Measurements from ENCODE around the gene KRTAP29-1. TPM values are rescaled to one million over a fixed set of nuclear protein-coding genes. Genes with fewer than 3 reads are reported as not detected.
"Not testable (repeated sequence)": the region's sequence is repeated elsewhere in the genome, so short reads cannot be mapped to it uniquely, and the experiment has no call there.

The KRTAP29-1 gene
- total RNA-seq, 1 donor from 2014 or later = not detected

GRCh38 chr17:41258406-41258805 is 44.2 kb downstream of the KRTAP29-1 start:
- Mint-ChIP-seq H3K27ac (no peak overlapping the region), H3K9me3 (ENCODE audit: low read depth) (no peaks in the 10 kb centered on the region), H3K4me1 (ENCODE audit: low read depth) (no peaks in the 10 kb centered on the region), H3K4me3 (ENCODE audit: low read depth) (no peak overlapping the region), H3K36me3 (ENCODE audit: insufficient read depth) (no peaks in the 10 kb centered on the region), H3K27me3 (peaks cover 57% of the 10 kb centered on the region)
- TF ChIP-seq CTCF (IDR thresholded peaks at IDR 0.05; ENCODE audit: unreplicated experiment) = no peak
- no peak for DNase-seq (ENCODE audit: low spot score, unreplicated experiment)

- Mint-ChIP-seq H3K9me3 (ENCODE audit: low read depth) (no peaks in the 10 kb centered on the region), H3K27me3 (peaks cover 64% of the 10 kb centered on the region), H3K36me3 (ENCODE audit: insufficient read depth) (no peaks in the 10 kb centered on the region), H3K27ac (no peak overlapping the region), H3K4me3 (ENCODE audit: low read depth) (no peak overlapping the region), H3K4me1 (ENCODE audit: low read depth) (no peaks in the 10 kb centered on the region)
- no peak for DNase-seq (ENCODE audit: low spot score, unreplicated experiment)
- TF ChIP-seq CTCF (IDR thresholded peaks at IDR 0.05; ENCODE audit: unreplicated experiment) = no peak
Measured at GRCh38 chr17:41256291-41256685, 46.4 kb downstream of the KRTAP29-1 start.

- peaks cover 68% of the 10 kb centered on the region for H3K27me3 Mint-ChIP-seq
- H3K9me3 Mint-ChIP-seq (ENCODE audit: low read depth); H3K27ac Mint-ChIP-seq; H3K4me1 Mint-ChIP-seq (ENCODE audit: low read depth); H3K36me3 Mint-ChIP-seq (ENCODE audit: insufficient read depth); H3K4me3 Mint-ChIP-seq (ENCODE audit: low read depth); DNase-seq (ENCODE audit: low spot score, unreplicated experiment): not testable (repeated sequence)
Measured at GRCh38 chr17:41255381-41256290, 47.0 kb downstream of the KRTAP29-1 start, which contains the start of gene KRTAP9-9. TSS of gene KRTAP9-9 (plus strand) at chr17:41255384.

- Mint-ChIP-seq H3K27me3 (peaks cover 72% of the 10 kb centered on the region), H3K4me1 (ENCODE audit: low read depth) (no peaks in the 10 kb centered on the region), H3K9me3 (ENCODE audit: low read depth) (no peaks in the 10 kb centered on the region), H3K27ac (no peak overlapping the region), H3K36me3 (ENCODE audit: insufficient read depth) (no peaks in the 10 kb centered on the region), H3K4me3 (ENCODE audit: low read depth) (no peak overlapping the region)
- no peak for DNase-seq (ENCODE audit: low spot score, unreplicated experiment)
- no peak for TF ChIP-seq CTCF (IDR thresholded peaks at IDR 0.05; ENCODE audit: unreplicated experiment)
Measured at GRCh38 chr17:41254861-41255260, 47.8 kb downstream of the KRTAP29-1 start.

Other genes starting within 250 kb of the KRTAP29-1 start
- gene KRTAP2-2, start 247.6 kb downstream of the KRTAP29-1 start, total RNA-seq = not detected in 2 replicates
- gene KRTAP2-3, start 242.7 kb downstream of the KRTAP29-1 start, total RNA-seq = not detected in 2 replicates
- gene KRTAP2-4, start 237.0 kb downstream of the KRTAP29-1 start, total RNA-seq = not detected in 2 replicates
- not detected in 2 replicates for gene KRTAP4-7, start 218.7 kb downstream of the KRTAP29-1 start, total RNA-seq
- gene KRTAP4-8, start 204.7 kb downstream of the KRTAP29-1 start, total RNA-seq = not detected in 2 replicates
- gene KRTAP4-16, start 200.6 kb downstream of the KRTAP29-1 start, total RNA-seq = not detected in 2 replicates
- not detected in 2 replicates for gene KRTAP4-9, start 197.5 kb downstream of the KRTAP29-1 start, total RNA-seq
- gene KRTAP4-11, start 184.5 kb downstream of the KRTAP29-1 start, total RNA-seq = not detected in 2 replicates
- not detected in 2 replicates for gene KRTAP4-12, start 178.7 kb downstream of the KRTAP29-1 start, total RNA-seq
- gene KRTAP4-6, start 162.3 kb downstream of the KRTAP29-1 start, total RNA-seq = not detected in 2 replicates
- not detected in 2 replicates for gene KRTAP4-5, start 153.0 kb downstream of the KRTAP29-1 start, total RNA-seq
- gene KRTAP4-4, start 142.1 kb downstream of the KRTAP29-1 start, total RNA-seq = not detected in 2 replicates
- not detected in 2 replicates for gene KRTAP4-3, start 134.6 kb downstream of the KRTAP29-1 start, total RNA-seq
- not detected in 2 replicates for gene KRTAP4-2, start 124.6 kb downstream of the KRTAP29-1 start, total RNA-seq
- gene KRTAP4-1, start 117.9 kb downstream of the KRTAP29-1 start, total RNA-seq = not detected in 2 replicates
- gene KRTAP9-1, start 113.0 kb downstream of the KRTAP29-1 start, total RNA-seq = not detected in 2 replicates
- not detected in 2 replicates for gene KRTAP9-2, start 76.2 kb downstream of the KRTAP29-1 start, total RNA-seq
- gene KRTAP9-3, start 70.4 kb downstream of the KRTAP29-1 start, total RNA-seq = not detected in 2 replicates
- gene KRTAP9-8, start 64.9 kb downstream of the KRTAP29-1 start, total RNA-seq = not detected in 2 replicates
- not detected in 2 replicates for gene KRTAP9-4, start 53.2 kb downstream of the KRTAP29-1 start, total RNA-seq
- not detected in 2 replicates for gene KRTAP9-9, start 47.5 kb downstream of the KRTAP29-1 start, total RNA-seq
- gene KRTAP9-6, start 37.5 kb downstream of the KRTAP29-1 start, total RNA-seq = not detected in 2 replicates
- gene KRTAP9-7, start 27.2 kb downstream of the KRTAP29-1 start, total RNA-seq = not detected in 2 replicates
- not detected in 2 replicates for gene KRTAP16-1, start 6.5 kb upstream of the KRTAP29-1 start, total RNA-seq
- gene KRTAP17-1, start 12.9 kb upstream of the KRTAP29-1 start, total RNA-seq = not detected in 2 replicates
- gene KRT33A, start 48.0 kb upstream of the KRTAP29-1 start, total RNA-seq = not detected in 2 replicates
- gene KRT33B, start 67.0 kb upstream of the KRTAP29-1 start, total RNA-seq = not detected in 2 replicates
- not detected in 2 replicates for gene KRT34, start 79.5 kb upstream of the KRTAP29-1 start, total RNA-seq
- not detected in 2 replicates for gene KRT31, start 94.8 kb upstream of the KRTAP29-1 start, total RNA-seq
- gene KRT37, start 121.7 kb upstream of the KRTAP29-1 start, total RNA-seq = not detected in 2 replicates
- not detected in 2 replicates for gene KRT38, start 138.1 kb upstream of the KRTAP29-1 start, total RNA-seq
- not detected in 2 replicates for gene KRT32, start 164.5 kb upstream of the KRTAP29-1 start, total RNA-seq
- gene KRT35, start 178.3 kb upstream of the KRTAP29-1 start, total RNA-seq = not detected in 2 replicates
- not detected in 2 replicates for gene KRT36, start 187.1 kb upstream of the KRTAP29-1 start, total RNA-seq
- not detected in 2 replicates for gene KRT13, start 202.8 kb upstream of the KRTAP29-1 start, total RNA-seq
- 2.9 TPM in 2 replicates for gene KRT15, start 216.0 kb upstream of the KRTAP29-1 start, total RNA-seq
- gene KRT19, start 225.5 kb upstream of the KRTAP29-1 start, total RNA-seq = 398 and 429 TPM in 2 replicates